Brain microvascular endothelial cell (primary cell): ENCODE results near the gene TPSD1.

ENCODE experiments used
- DNase-seq: peaks from one replicate; pipeline ENCODE4 v3.0.0-alpha.2; 2020
- H3K27ac ChIP-seq: fragments of 250-450 bp; sonication (Bioruptor Pico); 2 replicates; pipeline ENCODE4 v1.5.1; 2020; ENCODE audit warnings: mild to moderate bottlenecking, moderate library complexity
- H3K27me3 ChIP-seq: fragments of 250-450 bp; sonication (Bioruptor Pico); replicated peaks from 2 replicates; pipeline ENCODE4 v1.5.1; 2020; ENCODE audit warnings: mild to moderate bottlenecking
- H3K36me3 ChIP-seq: fragments of 250-450 bp; sonication (Bioruptor Pico); replicated peaks from 2 replicates; pipeline ENCODE4 v1.5.1; 2020; ENCODE audit warnings: mild to moderate bottlenecking
- H3K4me3 ChIP-seq: 2 replicates; pipeline ENCODE4 v1.5.1; 2011; ENCODE audit warnings: low read depth, mild to moderate bottlenecking, control low read depth, low read length, moderate library complexity
- CTCF ChIP-seq: IDR thresholded peaks from 2 replicates; pipeline ENCODE4 v1.5.1; 2011; ENCODE audit warnings: low read depth, mild to moderate bottlenecking, moderate library complexity, low read length, control low read depth, inconsistent platforms; ENCODE audit errors: missing control alignments
- in situ Hi-C: cut with HindIII; loops from 2 replicates; pipeline ENCODE4 v1.10.0; 2017; ENCODE audit warnings: low sequenced_read_pairs, low pct_ligation_motif_present

The TPSD1 gene

GRCh38 chr16:1261131-1261892 is 5.4 kb downstream of the TPSD1 start:
- H3K27me3 ChIP-seq, result peaks cover 31% of the 10 kb centered on the region
- no peak for DNase-seq
- in situ Hi-C loops, result no loop called here
- no peak overlapping the region for H3K27ac ChIP-seq
- no peaks in the 10 kb centered on the region for H3K36me3 ChIP-seq
- H3K4me3 ChIP-seq, result no peak overlapping the region
- TF ChIP-seq CTCF, result no peak

- no peak overlapping the region for H3K4me3 ChIP-seq
- TF ChIP-seq CTCF, result no peak
- DNase-seq, result no peak
- H3K27ac ChIP-seq, result no peak overlapping the region
- H3K36me3 ChIP-seq, result no peaks in the 10 kb centered on the region
- peaks cover 31% of the 10 kb centered on the region for H3K27me3 ChIP-seq
- in situ Hi-C loops, result no loop called here
Measured at GRCh38 chr16:1262210-1262845, 6.5 kb downstream of the TPSD1 start.

- no peak for TF ChIP-seq CTCF
- no peak overlapping the region for H3K27ac ChIP-seq
- no peak overlapping the region for H3K4me3 ChIP-seq
- H3K36me3 ChIP-seq, result no peaks in the 10 kb centered on the region
- peaks cover 31% of the 10 kb centered on the region for H3K27me3 ChIP-seq
- DNase-seq, result no peak
- in situ Hi-C loops, result no loop called here
Measured at GRCh38 chr16:1262846-1263221, 7.0 kb downstream of the TPSD1 start.

GRCh38 chr16:1263591-1264344 is 7.9 kb downstream of the TPSD1 start:
- no peak for TF ChIP-seq CTCF
- in situ Hi-C loops, result no loop called here
- Histone ChIP-seq H3K4me3 (no peak overlapping the region), H3K27ac (no peak overlapping the region), H3K36me3 (no peaks in the 10 kb centered on the region), H3K27me3 (peaks cover 31% of the 10 kb centered on the region)
- DNase-seq, result no peak

- H3K36me3 ChIP-seq, result no peaks in the 10 kb centered on the region
- in situ Hi-C loops, result no loop called here
- TF ChIP-seq CTCF, result no peak
- no peak overlapping the region for H3K4me3 ChIP-seq
- H3K27me3 ChIP-seq, result peaks cover 23% of the 10 kb centered on the region
- DNase-seq, result no peak
- H3K27ac ChIP-seq, result no peak overlapping the region
Measured at GRCh38 chr16:1264345-1265089, 8.6 kb downstream of the TPSD1 start.
